ENCODE measurements around the gene PPP2R2C.

The PPP2R2C gene

GRCh38 chr4:6419452-6420028, 52.9 kb downstream of the PPP2R2C start:
- POLR2A ChIA-PET, result no interaction called here
- DNase-seq (ENCODE audit: extremely low spot score), result no peak
- CTCF ChIA-PET, result no interaction called here
- TF ChIP-seq FOXA1 (IDR thresholded peaks at IDR 0.05) (no peak), ELF4 (IDR thresholded peaks at IDR 0.05) (no peak)

GRCh38 chr4:6418193-6418755, 54.1 kb downstream of the PPP2R2C start:
- POLR2A ChIA-PET, result no interaction called here
- no peak for DNase-seq (ENCODE audit: extremely low spot score)
- CTCF ChIA-PET, result no interaction called here
- TF ChIP-seq HDGF (IDR thresholded peaks at IDR 0.05; ENCODE audit: borderline replicate concordance), result no peak
- no peak for TF ChIP-seq ZNF384 (IDR thresholded peaks at IDR 0.05)
- no peak for TF ChIP-seq L3MBTL2 (conservative IDR thresholded peaks at IDR 0.05)
- no peak for TF ChIP-seq NFRKB (IDR thresholded peaks at IDR 0.05)
- no peak for TF ChIP-seq LEF1 (IDR thresholded peaks at IDR 0.05; ENCODE audit: borderline replicate concordance)
- TF ChIP-seq FOXK2 (IDR thresholded peaks at IDR 0.05), result no peak
- TF ChIP-seq TARDBP (IDR thresholded peaks at IDR 0.05), result no peak

- no peak for TF ChIP-seq TARDBP (IDR thresholded peaks at IDR 0.05)
- TF ChIP-seq HDGF (IDR thresholded peaks at IDR 0.05; ENCODE audit: borderline replicate concordance), result no peak
- TF ChIP-seq CTBP1 (IDR thresholded peaks at IDR 0.05; ENCODE audit: borderline replicate concordance), result no peak
- TF ChIP-seq FOXK2 (IDR thresholded peaks at IDR 0.05), result no peak
- TF ChIP-seq NFRKB (IDR thresholded peaks at IDR 0.05), result no peak
- no peak for TF ChIP-seq ZNF384 (IDR thresholded peaks at IDR 0.05)
- no peak for TF ChIP-seq FOXA1 (IDR thresholded peaks at IDR 0.05)
- TF ChIP-seq L3MBTL2 (conservative IDR thresholded peaks at IDR 0.05), result no peak
- no peak for TF ChIP-seq ARNT (IDR thresholded peaks at IDR 0.05)
- TF ChIP-seq PKNOX1 (IDR thresholded peaks at IDR 0.05), result no peak
- ChIA-PET CTCF (no interaction called here), POLR2A (no interaction called here)
- DNase-seq (ENCODE audit: extremely low spot score), result no peak
Measured at GRCh38 chr4:6417516-6418050, 54.8 kb downstream of the PPP2R2C start.

- CTCF ChIA-PET, result no interaction called here
- DNase-seq (ENCODE audit: extremely low spot score), result no peak
- POLR2A ChIA-PET, result no interaction called here
- TF ChIP-seq FOXM1 (IDR thresholded peaks at IDR 0.05; ENCODE audit: borderline replicate concordance), result no peak
- TF ChIP-seq ARNT (IDR thresholded peaks at IDR 0.05), result no peak
- TF ChIP-seq L3MBTL2 (conservative IDR thresholded peaks at IDR 0.05), result no peak
- no peak for TF ChIP-seq SP1 (IDR thresholded peaks at IDR 0.05)
- no peak for TF ChIP-seq ELF4 (IDR thresholded peaks at IDR 0.05)
- TF ChIP-seq CTBP1 (IDR thresholded peaks at IDR 0.05; ENCODE audit: borderline replicate concordance), result no peak
- no peak for TF ChIP-seq PKNOX1 (IDR thresholded peaks at IDR 0.05)
- no peak for TF ChIP-seq BHLHE40 (IDR thresholded peaks at IDR 0.05; ENCODE audit: borderline replicate concordance)
- no peak for TF ChIP-seq LEF1 (IDR thresholded peaks at IDR 0.05; ENCODE audit: borderline replicate concordance)
- TF ChIP-seq ZNF384 (IDR thresholded peaks at IDR 0.05), result no peak
- no peak for TF ChIP-seq TARDBP (IDR thresholded peaks at IDR 0.05)
- TF ChIP-seq NFRKB (IDR thresholded peaks at IDR 0.05), result no peak
- no peak for TF ChIP-seq FOXK2 (IDR thresholded peaks at IDR 0.05)
- no peak for TF ChIP-seq FOXA1 (IDR thresholded peaks at IDR 0.05)
- TF ChIP-seq HDGF (IDR thresholded peaks at IDR 0.05; ENCODE audit: borderline replicate concordance), result no peak
- no peak for TF ChIP-seq SUZ12 (IDR thresholded peaks at IDR 0.05)
Measured at GRCh38 chr4:6416518-6417286, 55.7 kb downstream of the PPP2R2C start.

GRCh38 chr4:6415031-6415705, 57.2 kb downstream of the PPP2R2C start:
- DNase-seq (ENCODE audit: extremely low spot score), result no peak
- POLR2A ChIA-PET, result no interaction called here
- no peak for TF ChIP-seq CTBP1 (IDR thresholded peaks at IDR 0.05; ENCODE audit: borderline replicate concordance)
- no peak for TF ChIP-seq ZNF384 (IDR thresholded peaks at IDR 0.05)
- TF ChIP-seq BHLHE40 (IDR thresholded peaks at IDR 0.05; ENCODE audit: borderline replicate concordance), result no peak
- TF ChIP-seq FOXM1 (IDR thresholded peaks at IDR 0.05; ENCODE audit: borderline replicate concordance), result no peak
- no peak for TF ChIP-seq ARNT (IDR thresholded peaks at IDR 0.05)
- no peak for TF ChIP-seq ELF4 (IDR thresholded peaks at IDR 0.05)
- no peak for TF ChIP-seq L3MBTL2 (conservative IDR thresholded peaks at IDR 0.05)
- no peak for TF ChIP-seq PKNOX1 (IDR thresholded peaks at IDR 0.05)
- no peak for TF ChIP-seq NFRKB (IDR thresholded peaks at IDR 0.05)
- CTCF ChIA-PET, result interaction anchor here (0.5 to 0.6 kb wide), 2 partner anchors 57 to 508 kb away, joined by 3 read pairs; no protein-coding TSS in a partner anchor

- DNase-seq (ENCODE audit: extremely low spot score), result no peak
- ChIA-PET POLR2A (no interaction called here), CTCF (no interaction called here)
- TF ChIP-seq SUZ12 (IDR thresholded peaks at IDR 0.05) (no peak), FOXM1 (IDR thresholded peaks at IDR 0.05; ENCODE audit: borderline replicate concordance) (no peak), FOXK2 (IDR thresholded peaks at IDR 0.05) (no peak), SP1 (IDR thresholded peaks at IDR 0.05) (no peak)
Measured at GRCh38 chr4:6414578-6414977, 57.8 kb downstream of the PPP2R2C start.

All from HEK293T (cell line).